Panc1 (cell line): Measurements from ENCODE around the gene STARD4. TPM values are rescaled to one million over a fixed set of nuclear protein-coding genes. Genes with fewer than 3 reads are reported as not detected.

Experiments used
- ATAC-seq: fragments of 200-7000 bp; cut with Tn5 transposase; 2 replicates; pipeline ENCODE4 v1.9.1; 2020; ENCODE audit warnings: mild to moderate bottlenecking, moderate library complexity
- BruUV-seq: library from RNA; stranded (reverse); fragments of 400-500 nt; replicated peaks from 2 replicates; lab custom pipeline; 2021; lab: Mats Ljungman, UMichigan
- CTCF ChIA-PET: fragments of 300-600 bp; sonication (Branson Sonifier 250); formaldehyde crosslinking; loops from one replicate; lab custom pipeline; 2022; ENCODE audit warnings: antibody characterized with exemption; lab: Charles Lee
- POLR2A ChIA-PET: fragments of 300-600 bp; sonication (Branson Sonifier 250); formaldehyde crosslinking; loops from one replicate; lab custom pipeline; 2022; ENCODE audit warnings: antibody characterized with exemption; lab: Charles Lee
- DNase-seq: peaks from one replicate; pipeline ENCODE4 v3.0.0-alpha.2; 2010; ENCODE audit warnings: low read depth, low spot score
- H3K27ac ChIP-seq: 2 replicates; pipeline ENCODE4 v1.5.1; 2011; ENCODE audit warnings: mild to moderate bottlenecking, low read length, inconsistent platforms
- H3K27me3 ChIP-seq: fragments of 200-500 bp; sonication (Bioruptor generic); 2 replicates; pipeline ENCODE4 v1.6.0; 2014; ENCODE audit warnings: low read length, inconsistent platforms; ENCODE audit not compliant: control insufficient read depth, insufficient read depth
- H3K36me3 ChIP-seq: fragments of 200-500 bp; sonication (Bioruptor generic); 2 replicates; pipeline ENCODE4 v1.5.1; 2014; ENCODE audit warnings: inconsistent platforms, mild to moderate bottlenecking, low read length, moderate library complexity; ENCODE audit not compliant: control insufficient read depth, insufficient read depth
- H3K4me1 ChIP-seq: 2 replicates; pipeline ENCODE4 v1.5.1; 2011; ENCODE audit warnings: inconsistent platforms, mild to moderate bottlenecking, low read length, moderate library complexity; ENCODE audit not compliant: control insufficient read depth, insufficient read depth
- H3K4me3 ChIP-seq, 2 experiments: 2 replicates each; pipeline ENCODE4 v1.5.1; 2011 to 2012; ENCODE audit warnings: low read depth in 2 of 2, low read length in 2 of 2, mild to moderate bottlenecking in 2 of 2, inconsistent platforms in 1 of 2, moderate library complexity in 1 of 2
- H3K9me3 ChIP-seq: fragments of 200-500 bp; sonication (Bioruptor generic); 2 replicates; pipeline ENCODE4 v1.5.1; 2014; ENCODE audit warnings: low read depth, mild to moderate bottlenecking, inconsistent platforms, low read length, moderate library complexity; ENCODE audit not compliant: control insufficient read depth, insufficient read depth
- CTCF ChIP-seq: fragments of 450-650 bp; IDR thresholded peaks from 2 replicates; pipeline ENCODE4 v1.5.1; 2017; ENCODE audit warnings: mild to moderate bottlenecking
- POLR2AphosphoS5 ChIP-seq: IDR thresholded peaks from 2 replicates; pipeline ENCODE4 v1.6.1; 2012; ENCODE audit warnings: mild to moderate bottlenecking, low read depth, low read length, moderate library complexity
- REST ChIP-seq, 2 experiments: IDR thresholded peaks; 2 replicates each; pipeline ENCODE4 v1.6.1; 2011 to 2012; ENCODE audit warnings: low read depth in 2 of 2, control low read depth in 1 of 2, low read length in 1 of 2, mild to moderate bottlenecking in 1 of 2, moderate library complexity in 1 of 2; ENCODE audit not compliant: insufficient read depth in 1 of 2
- SIN3A ChIP-seq: IDR thresholded peaks from 2 replicates; pipeline ENCODE4 v1.6.1; 2012; ENCODE audit warnings: low read depth, mild to moderate bottlenecking, low read length, moderate library complexity, borderline replicate concordance; ENCODE audit not compliant: insufficient read depth
- TCF7L2 ChIP-seq: IDR thresholded peaks from 2 replicates; pipeline ENCODE4 v1.6.1; 2011; ENCODE audit warnings: mild to moderate bottlenecking, low read depth, low read length, inconsistent platforms
- in situ Hi-C: cut with HindIII; loops from 2 replicates; pipeline ENCODE4 v1.10.0; 2016; ENCODE audit warnings: low sequenced_read_pairs, low pct_unique_long_range_greater_than_20kb
- intact Hi-C: fragments of 100-400 bp; cut with micrococcal nuclease; formaldehyde crosslinking; loops from one replicate; pipeline ENCODE4 v1.10.0; 2022; ENCODE audit not compliant: unreplicated experiment
- total RNA-seq: library from RNA; stranded (reverse); gene quantifications from one replicate; pipeline ENCODE4 v1.2.1, GENCODE V29; 2021; ENCODE audit not compliant: unreplicated experiment

Gene STARD4
- total RNA-seq, 1 experiment from 2014 or later: 26.0 TPM

- no peaks in the 10 kb centered on the region for H3K4me1 ChIP-seq
- intact Hi-C loops: no loop called here
- no peaks in the 10 kb centered on the region for H3K36me3 ChIP-seq
- H3K27ac ChIP-seq: no peak overlapping the region
- in situ Hi-C loops: no loop called here
- TF ChIP-seq SIN3A: no peak
- ATAC-seq (no peak), DNase-seq (no peak)
- POLR2A ChIA-PET: no interaction called here
- H3K27me3 ChIP-seq: no peaks in the 10 kb centered on the region
- no TSS peak for BruUV-seq
- H3K9me3 ChIP-seq: no peaks in the 10 kb centered on the region
- no peak overlapping the region for H3K4me3 ChIP-seq
- CTCF ChIA-PET: no interaction called here
Measured at GRCh38 chr5:111552492-111552891, 40.2 kb upstream of the STARD4 start.

GRCh38 chr5:111551569-111552275, 39.4 kb upstream of the STARD4 start:
- ChIA-PET CTCF (no interaction called here), POLR2A (interaction anchor here (0.6 kb wide), 1 partner anchor 1259 kb away, joined by 3 read pairs; no protein-coding TSS in a partner anchor)
- Histone ChIP-seq H3K4me3 (no peak overlapping the region), H3K27ac (no peak overlapping the region), H3K36me3 (no peaks in the 10 kb centered on the region), H3K4me1 (no peaks in the 10 kb centered on the region), H3K27me3 (no peaks in the 10 kb centered on the region), H3K9me3 (no peaks in the 10 kb centered on the region)
- TF ChIP-seq CTCF: no peak
- TF ChIP-seq POLR2AphosphoS5: no peak
- no peak for TF ChIP-seq TCF7L2
- no peak for TF ChIP-seq REST (IDR thresholded peaks at IDR 0.05; ENCODE audit: insufficient read depth in 1 of 2, low read depth in 2 of 2, low read length in 1 of 2)
- TF ChIP-seq SIN3A: no peak
- no peak for ATAC-seq
- DNase-seq: no peak
- in situ Hi-C loops: no loop called here
- intact Hi-C loops: no loop called here
- BruUV-seq: no TSS peak

GRCh38 chr5:111551161-111551560, 38.8 kb upstream of the STARD4 start:
- DNase-seq: no peak
- in situ Hi-C loops: no loop called here
- Histone ChIP-seq H3K4me3 (no peak overlapping the region), H3K27me3 (no peaks in the 10 kb centered on the region), H3K9me3 (no peaks in the 10 kb centered on the region), H3K27ac (no peak overlapping the region), H3K4me1 (no peaks in the 10 kb centered on the region), H3K36me3 (no peaks in the 10 kb centered on the region)
- no TSS peak for BruUV-seq
- POLR2A ChIA-PET: no interaction called here
- no peak for TF ChIP-seq CTCF
- CTCF ChIA-PET: interaction anchor here (0.5 kb wide), 1 partner anchor 358 kb away, joined by 3 read pairs; no protein-coding TSS in a partner anchor
- no peak for ATAC-seq
- intact Hi-C loops: no loop called here
